ENCODE data around the gene SPG7.
"Not testable (repeated sequence)": the region's sequence is repeated elsewhere in the genome, so short reads cannot be mapped to it uniquely, and the experiment has no call there.

The SPG7 gene

GRCh38 chr16:89507834-89508590 is at the start of gene SPG7:
SPG7 (plus strand) TSS chr16:89508403; CDS start chr16:89508418, 15 bp downstream.
- no peaks in the 10 kb centered on the region for H3K9me3 Mint-ChIP-seq
- H3K27ac Mint-ChIP-seq, result peak within 1 kb of the TSS; percentile 85
- H3K4me1 Mint-ChIP-seq (ENCODE audit: low read depth), result peaks cover 46% of the 10 kb centered on the region
- H3K36me3 Mint-ChIP-seq (ENCODE audit: low read depth), result peaks cover 27% of the 10 kb centered on the region
- intact Hi-C loops (cut with micrococcal nuclease), result loop anchor here (5.0 kb wide), 3 partner anchors 36 to 391 kb away; no protein-coding TSS in a partner anchor
- no peaks in the 10 kb centered on the region for H3K27me3 Mint-ChIP-seq
- peak within 1 kb of the TSS; percentile 78 for H3K4me3 Mint-ChIP-seq

GRCh38 chr16:89458551-89458950 is 49.7 kb upstream of the SPG7 start:
- H3K27ac Mint-ChIP-seq, result no peak overlapping the region
- no peaks in the 10 kb centered on the region for H3K27me3 Mint-ChIP-seq
- intact Hi-C loops (cut with micrococcal nuclease), result loop anchor here (10.0 kb wide), 1 partner anchor 54 kb away; no protein-coding TSS in a partner anchor
- H3K4me1 Mint-ChIP-seq (ENCODE audit: low read depth), result peaks cover 58% of the 10 kb centered on the region
- H3K4me3 Mint-ChIP-seq, result no peak overlapping the region
- no peaks in the 10 kb centered on the region for H3K36me3 Mint-ChIP-seq (ENCODE audit: low read depth)
- no peaks in the 10 kb centered on the region for H3K9me3 Mint-ChIP-seq

GRCh38 chr16:89458967-89459366 is 49.2 kb upstream of the SPG7 start:
- Mint-ChIP-seq H3K27ac (no peak overlapping the region), H3K27me3 (no peaks in the 10 kb centered on the region), H3K36me3 (ENCODE audit: low read depth) (no peaks in the 10 kb centered on the region), H3K4me3 (no peak overlapping the region), H3K4me1 (ENCODE audit: low read depth) (peaks cover 54% of the 10 kb centered on the region), H3K9me3 (no peaks in the 10 kb centered on the region)
- intact Hi-C loops (cut with micrococcal nuclease), result loop anchor here (10.0 kb wide), 1 partner anchor 54 kb away; no protein-coding TSS in a partner anchor

- H3K4me1 Mint-ChIP-seq (ENCODE audit: low read depth), result peaks cover 54% of the 10 kb centered on the region
- H3K9me3 Mint-ChIP-seq, result no peaks in the 10 kb centered on the region
- H3K4me3 Mint-ChIP-seq, result no peak overlapping the region
- no peaks in the 10 kb centered on the region for H3K27me3 Mint-ChIP-seq
- no peak overlapping the region for H3K27ac Mint-ChIP-seq
- peaks cover 9% of the 10 kb centered on the region for H3K36me3 Mint-ChIP-seq (ENCODE audit: low read depth)
- intact Hi-C loops (cut with micrococcal nuclease), result no loop called here
Observed at GRCh38 chr16:89460556-89460955, 47.6 kb upstream of the SPG7 start.

DNA sequence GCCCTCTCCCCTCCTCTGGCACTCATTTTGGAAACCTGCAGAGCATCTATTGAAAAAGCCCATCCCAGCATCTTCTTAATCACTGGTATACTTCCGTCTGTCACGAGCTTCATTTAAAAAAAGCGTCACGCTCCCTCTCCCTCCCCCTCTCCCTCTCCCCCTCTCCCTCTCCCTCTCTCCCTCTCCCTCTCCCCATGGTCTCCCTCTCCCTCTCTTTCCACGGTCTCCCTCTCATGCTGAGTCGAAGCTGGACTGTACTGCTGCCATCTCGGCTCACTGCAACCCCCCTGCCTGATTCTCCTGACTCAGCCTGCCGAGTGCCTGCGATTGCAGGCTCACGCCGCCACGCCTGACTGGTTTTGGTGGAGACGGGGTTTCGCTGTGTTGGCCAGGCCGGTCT is 46.3 kb upstream of the SPG7 start:
- intact Hi-C loops (cut with micrococcal nuclease); H3K4me3 Mint-ChIP-seq; H3K27ac Mint-ChIP-seq; H3K27me3 Mint-ChIP-seq; H3K9me3 Mint-ChIP-seq: not testable (repeated sequence)
- Mint-ChIP-seq H3K4me1 (ENCODE audit: low read depth) (peaks cover 63% of the 10 kb centered on the region), H3K36me3 (ENCODE audit: low read depth) (peaks cover 14% of the 10 kb centered on the region)

GRCh38 chr16:89462639-89463038 is 45.6 kb upstream of the SPG7 start:
- H3K27me3 Mint-ChIP-seq; intact Hi-C loops (cut with micrococcal nuclease); H3K4me3 Mint-ChIP-seq; H3K27ac Mint-ChIP-seq; H3K9me3 Mint-ChIP-seq: not testable (repeated sequence)
- H3K36me3 Mint-ChIP-seq (ENCODE audit: low read depth), result peaks cover 18% of the 10 kb centered on the region
- peaks cover 70% of the 10 kb centered on the region for H3K4me1 Mint-ChIP-seq (ENCODE audit: low read depth)

DNA sequence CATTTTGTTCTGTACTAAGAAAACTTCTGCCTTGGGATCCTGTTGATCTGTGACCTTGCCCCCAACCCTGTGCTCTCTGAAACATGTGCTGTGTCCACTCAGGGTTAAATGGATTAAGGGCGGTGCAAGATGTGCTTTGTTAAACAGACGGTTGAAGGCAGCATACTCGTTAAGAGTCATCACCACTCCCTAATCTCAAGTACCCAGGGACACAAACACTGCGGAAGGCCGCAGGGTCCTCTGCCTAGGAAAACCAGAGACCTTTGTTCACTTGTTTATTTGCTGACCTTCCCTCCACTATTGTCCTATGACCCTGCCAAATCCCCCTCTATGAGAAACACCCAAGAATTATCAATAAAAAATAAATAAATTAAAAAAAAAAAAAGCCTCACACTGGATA is 44.9 kb upstream of the SPG7 start:
- H3K9me3 Mint-ChIP-seq; H3K27me3 Mint-ChIP-seq; intact Hi-C loops (cut with micrococcal nuclease); H3K4me3 Mint-ChIP-seq; H3K27ac Mint-ChIP-seq: not testable (repeated sequence)
- peaks cover 18% of the 10 kb centered on the region for H3K36me3 Mint-ChIP-seq (ENCODE audit: low read depth)
- H3K4me1 Mint-ChIP-seq (ENCODE audit: low read depth), result peaks cover 68% of the 10 kb centered on the region

GRCh38 chr16:89466920-89467319 is 41.3 kb upstream of the SPG7 start:
- Mint-ChIP-seq H3K4me3 (no peak overlapping the region), H3K27me3 (no peaks in the 10 kb centered on the region), H3K4me1 (ENCODE audit: low read depth) (peaks cover 75% of the 10 kb centered on the region), H3K9me3 (no peaks in the 10 kb centered on the region), H3K27ac (no peak overlapping the region), H3K36me3 (ENCODE audit: low read depth) (peaks cover 18% of the 10 kb centered on the region)
- intact Hi-C loops (cut with micrococcal nuclease), result no loop called here

DNA sequence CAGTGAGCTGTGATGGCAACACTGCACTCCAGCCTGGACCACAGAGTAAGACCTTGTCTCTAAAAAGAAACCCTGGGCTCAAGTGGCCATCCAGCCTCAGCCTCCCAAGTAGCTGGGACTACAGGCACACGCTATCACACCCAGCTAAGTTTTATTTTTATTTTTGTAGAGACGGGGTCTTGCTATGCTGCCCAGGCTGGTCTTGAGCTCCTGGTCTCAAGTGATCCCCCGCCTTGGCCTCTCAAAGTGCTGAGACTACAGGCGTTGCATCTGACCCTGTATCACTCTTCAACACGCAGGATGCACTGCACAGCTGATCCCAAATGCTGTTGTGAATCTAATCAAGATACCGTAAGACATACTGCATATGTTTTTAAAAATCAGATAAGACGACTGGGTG is 40.8 kb upstream of the SPG7 start:
- H3K27me3 Mint-ChIP-seq, result no peaks in the 10 kb centered on the region
- peaks cover 18% of the 10 kb centered on the region for H3K36me3 Mint-ChIP-seq (ENCODE audit: low read depth)
- intact Hi-C loops (cut with micrococcal nuclease), result no loop called here
- H3K9me3 Mint-ChIP-seq, result no peaks in the 10 kb centered on the region
- H3K27ac Mint-ChIP-seq, result no peak overlapping the region
- peaks cover 75% of the 10 kb centered on the region for H3K4me1 Mint-ChIP-seq (ENCODE audit: low read depth)
- H3K4me3 Mint-ChIP-seq, result no peak overlapping the region

DNA sequence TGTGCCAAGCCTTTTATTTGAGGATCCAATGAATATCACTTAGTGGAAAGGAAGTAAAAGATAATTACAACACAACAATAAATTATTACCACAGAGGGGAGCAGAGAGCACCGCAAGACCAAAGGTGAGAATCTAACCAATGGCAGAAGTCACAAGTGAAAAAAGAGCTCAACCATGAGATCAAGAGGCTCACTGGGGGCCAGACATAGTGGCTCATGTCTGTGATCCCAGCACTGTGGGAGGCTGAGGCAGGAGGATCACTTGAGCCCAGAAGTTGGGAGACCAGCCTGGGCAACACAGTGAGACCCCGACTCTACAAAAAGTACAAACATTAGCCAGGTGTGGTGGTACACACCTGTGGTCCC is 35.5 kb upstream of the SPG7 start:
- Mint-ChIP-seq H3K27ac (peak overlapping the region; percentile 22), H3K9me3 (no peaks in the 10 kb centered on the region), H3K36me3 (ENCODE audit: low read depth) (no peaks in the 10 kb centered on the region), H3K4me3 (no peak overlapping the region), H3K4me1 (ENCODE audit: low read depth) (peaks cover 91% of the 10 kb centered on the region), H3K27me3 (no peaks in the 10 kb centered on the region)
- intact Hi-C loops (cut with micrococcal nuclease), result loop anchor here (5.0 kb wide), 1 partner anchor 35 kb away; the partner anchor contains the start of gene SPG7

- no peaks in the 10 kb centered on the region for H3K36me3 Mint-ChIP-seq (ENCODE audit: low read depth)
- peaks cover 94% of the 10 kb centered on the region for H3K4me1 Mint-ChIP-seq (ENCODE audit: low read depth)
- intact Hi-C loops (cut with micrococcal nuclease), result loop anchor here (5.0 kb wide), 1 partner anchor 34 kb away; the partner anchor contains the start of gene SPG7
- no peaks in the 10 kb centered on the region for H3K27me3 Mint-ChIP-seq
- H3K27ac Mint-ChIP-seq, result peak overlapping the region; percentile 60
- H3K4me3 Mint-ChIP-seq, result no peak overlapping the region
- no peaks in the 10 kb centered on the region for H3K9me3 Mint-ChIP-seq
Observed at GRCh38 chr16:89473136-89473712, 35.0 kb upstream of the SPG7 start.

DNA sequence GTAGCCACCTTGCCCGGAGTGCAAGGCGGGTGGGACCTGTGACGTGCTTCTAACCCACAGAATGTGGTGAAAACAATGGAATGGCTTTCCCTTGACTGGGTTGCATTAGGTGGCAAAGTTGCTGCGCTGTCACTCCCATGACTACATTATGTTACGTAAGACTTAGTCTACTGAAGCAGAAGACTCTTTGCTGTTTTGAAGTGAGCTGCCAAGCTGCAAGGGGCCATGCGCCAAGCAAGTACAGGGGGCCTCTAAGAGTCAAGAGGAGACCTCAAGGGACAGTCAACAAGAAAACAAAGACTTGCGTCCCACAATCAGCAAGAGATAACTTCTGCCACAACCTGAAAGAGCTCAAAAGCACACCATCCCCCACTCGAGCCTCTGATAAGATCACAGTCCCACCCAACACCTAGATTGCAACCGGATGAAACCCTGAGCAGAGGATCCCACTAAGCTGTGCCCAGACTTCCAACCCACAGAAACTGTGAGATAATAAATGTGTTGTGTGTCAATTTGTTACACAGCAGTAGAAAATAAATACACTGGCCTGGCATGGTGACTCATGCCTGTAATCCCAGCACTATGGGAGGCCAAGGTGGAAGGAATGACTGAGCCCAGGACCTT is 34.3 kb upstream of the SPG7 start:
- no peaks in the 10 kb centered on the region for H3K36me3 Mint-ChIP-seq (ENCODE audit: low read depth)
- no peaks in the 10 kb centered on the region for H3K27me3 Mint-ChIP-seq
- peaks cover 95% of the 10 kb centered on the region for H3K4me1 Mint-ChIP-seq (ENCODE audit: low read depth)
- peak overlapping the region; percentile 60 for H3K27ac Mint-ChIP-seq
- peak overlapping the region; percentile 14 for H3K4me3 Mint-ChIP-seq
- no peaks in the 10 kb centered on the region for H3K9me3 Mint-ChIP-seq
- intact Hi-C loops (cut with micrococcal nuclease), result loop anchor here (5.0 kb wide), 1 partner anchor 33 kb away; the partner anchor contains the start of gene SPG7

DNA sequence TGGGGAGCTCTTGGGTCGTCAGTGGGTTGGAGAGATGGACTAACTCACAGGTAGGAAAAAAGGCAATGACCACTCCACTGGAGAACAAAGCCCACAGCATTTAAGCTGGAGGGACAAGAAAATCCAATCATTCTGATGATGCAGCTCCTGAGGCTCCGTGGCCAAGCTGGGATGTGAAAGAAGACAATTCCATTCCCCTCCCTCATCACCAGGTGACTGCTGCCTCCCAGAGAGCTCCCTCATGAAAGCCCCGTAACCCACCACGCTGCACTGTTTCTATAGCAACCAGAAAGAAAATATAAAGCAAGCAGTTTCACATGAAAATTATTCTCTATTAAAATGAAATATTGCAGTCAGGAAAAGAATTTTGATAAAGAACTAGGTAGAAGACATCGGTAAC is 33.1 kb upstream of the SPG7 start:
- H3K27me3 Mint-ChIP-seq, result no peaks in the 10 kb centered on the region
- no peak overlapping the region for H3K27ac Mint-ChIP-seq
- intact Hi-C loops (cut with micrococcal nuclease), result no loop called here
- no peaks in the 10 kb centered on the region for H3K36me3 Mint-ChIP-seq (ENCODE audit: low read depth)
- H3K9me3 Mint-ChIP-seq, result no peaks in the 10 kb centered on the region
- no peak overlapping the region for H3K4me3 Mint-ChIP-seq
- H3K4me1 Mint-ChIP-seq (ENCODE audit: low read depth), result peaks cover 89% of the 10 kb centered on the region

- Mint-ChIP-seq H3K9me3 (no peaks in the 10 kb centered on the region), H3K36me3 (ENCODE audit: low read depth) (no peaks in the 10 kb centered on the region), H3K4me1 (ENCODE audit: low read depth) (peaks cover 89% of the 10 kb centered on the region), H3K4me3 (no peak overlapping the region), H3K27ac (no peak overlapping the region), H3K27me3 (no peaks in the 10 kb centered on the region)
- intact Hi-C loops (cut with micrococcal nuclease), result no loop called here
Observed at GRCh38 chr16:89476379-89476778, 31.8 kb upstream of the SPG7 start.
